Endodermal cell (in vitro differentiated cells): ENCODE results near the gene TAS2R50. TPM values are rescaled to one million over a fixed set of nuclear protein-coding genes. Genes with fewer than 3 reads are reported as not detected.

Experiments used
- DNase-seq: peaks from one replicate; pipeline ENCODE4 v3.0.0-alpha.2; 2017
- H3K27ac ChIP-seq: 2 replicates; pipeline ENCODE4 v1.5.1; 2013; ENCODE audit warnings: mild to moderate bottlenecking, low read depth, low read length, moderate library complexity
- H3K27me3 ChIP-seq: 2 replicates; pipeline ENCODE4 v1.6.1; 2013; ENCODE audit warnings: mild to moderate bottlenecking, low read length, moderate library complexity; ENCODE audit not compliant: insufficient read depth, control insufficient read depth, poor library complexity, severe bottlenecking
- H3K36me3 ChIP-seq: 2 replicates; pipeline ENCODE4 v1.7.0; 2013; ENCODE audit warnings: mild to moderate bottlenecking, low read length, moderate library complexity; ENCODE audit not compliant: control insufficient read depth, insufficient read depth
- H3K4me1 ChIP-seq: one replicate; pipeline ENCODE4 v1.7.0; 2013; ENCODE audit warnings: low read length; ENCODE audit not compliant: control insufficient read depth, insufficient read depth
- H3K4me3 ChIP-seq: 2 replicates; pipeline ENCODE4 v1.5.1; 2013; ENCODE audit warnings: mild to moderate bottlenecking, low read length, moderate library complexity
- H3K9ac ChIP-seq: 2 replicates; pipeline ENCODE4 v1.6.1; 2013; ENCODE audit warnings: mild to moderate bottlenecking, low read length, moderate library complexity; ENCODE audit not compliant: poor library complexity, severe bottlenecking; ENCODE audit errors: extremely low read depth
- H3K9me3 ChIP-seq: 2 replicates; pipeline ENCODE4 v1.6.1; 2013; ENCODE audit warnings: mild to moderate bottlenecking, low read length, moderate library complexity; ENCODE audit not compliant: control insufficient read depth
- H3K27ac Mint-ChIP-seq: 2 replicates; pipeline ENCODE4 v1.8.0; 2020; ENCODE audit warnings: mixed read lengths
- H3K27me3 Mint-ChIP-seq: 2 replicates; pipeline ENCODE4 v1.8.0; 2021; ENCODE audit warnings: mild to moderate bottlenecking, mixed read lengths; ENCODE audit not compliant: insufficient read depth
- H3K36me3 Mint-ChIP-seq: 2 replicates; pipeline ENCODE4 v1.8.0; 2020; ENCODE audit warnings: low read depth, mixed read lengths
- H3K4me1 Mint-ChIP-seq: 2 replicates; pipeline ENCODE4 v1.8.0; 2020; ENCODE audit warnings: mixed read lengths
- H3K4me3 Mint-ChIP-seq: 2 replicates; pipeline ENCODE4 v1.8.0; 2020; ENCODE audit warnings: mild to moderate bottlenecking, moderate library complexity, mixed read lengths
- H3K9me3 Mint-ChIP-seq: 2 replicates; pipeline ENCODE4 v1.8.0; 2020; ENCODE audit warnings: mild to moderate bottlenecking, mixed read lengths
- whole genome bisulfite sequencing, 2 experiments: methylation state at CpG; one replicate each; pipeline versions ENCODE4 v1.1.5 to v1.1.7; 2013; ENCODE audit warnings: missing lambda C conversion rate in 2 of 2, mixed read lengths in 1 of 2; ENCODE audit not compliant: insufficient coverage in 1 of 2, insufficient read length in 1 of 2; 5-methylcytosine and 5-hydroxymethylcytosine counted together
- total RNA-seq, 2 donors: library from RNA; stranded (reverse); fragmentation: NEBNext Ultra II Directional in 1 of 2; extraction: Animal tissue kit (Norgen Biotek cat#: 25700) in 1 of 2; gene quantifications; 2 replicates in 1 of 2; 3 replicates in 1 of 2; pipeline ENCODE4 v1.2.1, GENCODE V29; 2021
- TF ChIP-seq, protein P1 (sequence below): fragments of 200-600 bp; sonication (generic); conservative IDR thresholded peaks from 2 replicates; pipeline ENCODE4 v1.5.0; 2021; ENCODE audit warnings: antibody characterized with exemption, mild to moderate bottlenecking

Gene TAS2R50
- total RNA-seq, 2 donors from 2014 or later, result 1.1 to 5.0 TPM

DNA sequence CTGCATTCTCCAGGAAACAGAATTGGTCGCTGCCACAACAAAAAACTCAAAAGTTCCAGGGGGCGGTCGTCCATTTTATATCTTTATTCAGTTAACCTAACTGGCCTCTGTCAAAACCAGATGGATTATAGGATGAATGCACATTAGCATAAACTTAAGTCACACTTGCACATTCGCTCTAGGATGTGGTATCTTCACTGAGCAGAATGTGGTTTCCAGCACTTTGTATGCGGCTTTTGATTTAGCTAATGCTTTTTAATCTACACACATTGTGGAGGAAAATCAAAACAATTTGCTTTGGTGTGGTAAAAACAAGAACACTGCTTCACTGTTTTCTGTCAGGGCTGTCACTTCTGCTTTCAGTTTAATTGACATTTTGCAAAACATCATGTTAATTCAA is 4.5 kb downstream of the TAS2R50 start:
- Mint-ChIP-seq H3K9me3 (no peaks in the 10 kb centered on the region), H3K4me1 (peaks cover 11% of the 10 kb centered on the region), H3K27ac (no peak overlapping the region), H3K27me3 (no peaks in the 10 kb centered on the region), H3K4me3 (no peak overlapping the region), H3K36me3 (peaks cover 8% of the 10 kb centered on the region)
- H3K36me3 ChIP-seq, result no peaks in the 10 kb centered on the region
- H3K9ac ChIP-seq, result no peak overlapping the region
- no peak overlapping the region for H3K4me3 ChIP-seq
- H3K27me3 ChIP-seq, result no peaks in the 10 kb centered on the region
- no peak for DNase-seq
- H3K4me1 ChIP-seq, result no peaks in the 10 kb centered on the region
- no peaks in the 10 kb centered on the region for H3K9me3 ChIP-seq
- no peak overlapping the region for H3K27ac ChIP-seq
- WGBS, 2 experiments, result 85 to 92% methylated on average over 4 to 5 of the region's 5 CpGs
- TF ChIP-seq, protein P1, sequence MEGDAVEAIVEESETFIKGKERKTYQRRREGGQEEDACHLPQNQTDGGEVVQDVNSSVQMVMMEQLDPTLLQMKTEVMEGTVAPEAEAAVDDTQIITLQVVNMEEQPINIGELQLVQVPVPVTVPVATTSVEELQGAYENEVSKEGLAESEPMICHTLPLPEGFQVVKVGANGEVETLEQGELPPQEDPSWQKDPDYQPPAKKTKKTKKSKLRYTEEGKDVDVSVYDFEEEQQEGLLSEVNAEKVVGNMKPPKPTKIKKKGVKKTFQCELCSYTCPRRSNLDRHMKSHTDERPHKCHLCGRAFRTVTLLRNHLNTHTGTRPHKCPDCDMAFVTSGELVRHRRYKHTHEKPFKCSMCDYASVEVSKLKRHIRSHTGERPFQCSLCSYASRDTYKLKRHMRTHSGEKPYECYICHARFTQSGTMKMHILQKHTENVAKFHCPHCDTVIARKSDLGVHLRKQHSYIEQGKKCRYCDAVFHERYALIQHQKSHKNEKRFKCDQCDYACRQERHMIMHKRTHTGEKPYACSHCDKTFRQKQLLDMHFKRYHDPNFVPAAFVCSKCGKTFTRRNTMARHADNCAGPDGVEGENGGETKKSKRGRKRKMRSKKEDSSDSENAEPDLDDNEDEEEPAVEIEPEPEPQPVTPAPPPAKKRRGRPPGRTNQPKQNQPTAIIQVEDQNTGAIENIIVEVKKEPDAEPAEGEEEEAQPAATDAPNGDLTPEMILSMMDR, result no peak

DNA sequence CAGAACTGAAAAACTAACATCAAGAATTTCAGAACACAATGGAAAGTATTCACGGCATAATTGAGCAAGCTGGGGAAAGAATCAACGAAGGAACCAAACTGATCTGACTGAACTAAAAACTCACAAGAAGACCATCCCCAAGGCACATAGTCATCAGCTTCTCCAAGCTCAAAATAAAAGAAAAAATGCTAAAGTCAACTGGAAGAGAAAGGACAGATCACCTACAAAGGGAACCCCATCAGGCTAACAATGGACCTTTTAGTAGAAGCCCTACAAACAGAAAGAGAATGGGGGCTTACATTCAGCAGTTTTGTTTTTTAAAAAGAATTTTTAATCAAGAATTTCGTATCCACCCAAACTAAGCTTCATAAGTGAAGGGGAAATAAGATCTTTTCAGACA is 11.7 kb downstream of the TAS2R50 start:
- no peak overlapping the region for H3K27ac Mint-ChIP-seq
- WGBS, 2 experiments, result 74% methylated on average over 3 of the region's 3 CpGs; no CpG with 5 or more reads in 1 of the 2 experiments
- H3K36me3 Mint-ChIP-seq, result peaks cover 2% of the 10 kb centered on the region
- Histone ChIP-seq H3K27ac (no peak overlapping the region), H3K4me1 (no peaks in the 10 kb centered on the region), H3K36me3 (no peaks in the 10 kb centered on the region), H3K27me3 (no peaks in the 10 kb centered on the region), H3K9ac (no peak overlapping the region), H3K4me3 (no peak overlapping the region), H3K9me3 (no peaks in the 10 kb centered on the region)
- no peaks in the 10 kb centered on the region for H3K27me3 Mint-ChIP-seq
- peaks cover 26% of the 10 kb centered on the region for H3K4me1 Mint-ChIP-seq
- no peak overlapping the region for H3K4me3 Mint-ChIP-seq
- TF ChIP-seq, protein P1, result no peak
- DNase-seq, result no peak
- H3K9me3 Mint-ChIP-seq, result no peaks in the 10 kb centered on the region

DNA sequence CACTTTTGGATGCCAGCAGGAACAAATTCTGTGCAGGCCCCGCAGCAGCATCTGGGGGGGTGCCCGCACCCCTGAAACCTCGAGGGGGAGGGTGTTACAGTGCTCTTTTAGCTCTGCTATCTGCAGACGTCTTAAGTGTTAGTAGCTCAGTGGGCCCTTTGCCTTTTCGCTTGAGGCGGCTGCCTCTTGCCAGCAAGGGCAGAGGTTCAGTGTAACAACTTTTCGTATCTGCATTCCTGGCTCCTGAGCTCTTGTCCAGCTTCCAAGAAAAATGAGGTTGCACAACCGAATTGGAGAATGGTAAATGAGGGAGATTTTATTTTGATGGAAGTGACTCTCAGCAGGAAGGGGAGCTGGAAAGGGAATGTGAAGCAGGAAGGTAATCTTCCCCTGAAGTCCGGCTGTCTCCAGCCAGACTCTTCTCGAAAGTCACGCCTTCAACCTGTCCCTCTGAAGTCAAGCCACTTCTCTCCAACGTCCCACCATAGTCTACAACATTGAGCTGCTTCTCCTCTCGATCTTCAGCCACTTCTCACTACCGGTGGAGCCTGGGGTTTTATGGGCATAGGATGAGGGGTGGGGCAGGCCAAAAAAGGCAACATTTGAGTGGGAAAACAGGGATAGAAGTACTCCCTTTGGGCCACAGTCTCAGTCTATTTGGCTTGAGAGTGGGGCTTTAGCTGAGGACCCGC is 17.8 kb downstream of the TAS2R50 start:
- Mint-ChIP-seq H3K27ac (peak overlapping the region; percentile 37), H3K4me1 (peaks cover 6% of the 10 kb centered on the region), H3K36me3 (peaks cover 24% of the 10 kb centered on the region), H3K27me3 (no peaks in the 10 kb centered on the region), H3K9me3 (peaks cover 2% of the 10 kb centered on the region), H3K4me3 (no peak overlapping the region)
- Histone ChIP-seq H3K27ac (no peak overlapping the region), H3K4me3 (no peak overlapping the region), H3K27me3 (no peaks in the 10 kb centered on the region), H3K4me1 (no peaks in the 10 kb centered on the region), H3K9me3 (no peaks in the 10 kb centered on the region), H3K9ac (no peak overlapping the region), H3K36me3 (no peaks in the 10 kb centered on the region)
- no peak for DNase-seq
- WGBS, 2 experiments, result 93% methylated on average over 9 to 15 of the region's 15 CpGs
- TF ChIP-seq, protein P1, result no peak
